ENCODE results near the gene PIWIL1. TPM values are rescaled to one million over a fixed set of nuclear protein-coding genes. Genes with fewer than 3 reads are reported as not detected.

PIWIL1 gene
- polyA plus RNA-seq, 12 donors, result 0.04 to 0.23 (median 0.14) TPM; not detected in 5

DNA sequence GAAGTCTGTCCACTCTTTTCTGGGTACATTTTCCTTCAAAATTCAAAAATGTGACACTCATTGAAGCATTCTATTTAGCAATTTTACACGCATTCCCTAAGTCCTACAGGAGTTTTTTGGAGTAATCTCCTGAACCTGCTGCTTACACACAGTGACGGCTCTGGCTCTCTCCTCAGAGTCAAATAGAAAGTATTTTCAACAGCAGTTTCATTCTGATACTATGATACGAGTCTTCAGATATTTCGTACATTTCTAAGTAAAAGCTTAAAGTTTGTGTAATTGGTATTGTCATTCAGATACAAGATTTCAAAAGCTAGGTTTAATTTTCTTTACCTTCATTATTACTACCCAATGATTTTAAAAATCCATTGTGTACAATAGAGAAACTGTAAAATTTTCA lies 36.4 kb downstream of the PIWIL1 start:
- no peak for DNase-seq

DNA sequence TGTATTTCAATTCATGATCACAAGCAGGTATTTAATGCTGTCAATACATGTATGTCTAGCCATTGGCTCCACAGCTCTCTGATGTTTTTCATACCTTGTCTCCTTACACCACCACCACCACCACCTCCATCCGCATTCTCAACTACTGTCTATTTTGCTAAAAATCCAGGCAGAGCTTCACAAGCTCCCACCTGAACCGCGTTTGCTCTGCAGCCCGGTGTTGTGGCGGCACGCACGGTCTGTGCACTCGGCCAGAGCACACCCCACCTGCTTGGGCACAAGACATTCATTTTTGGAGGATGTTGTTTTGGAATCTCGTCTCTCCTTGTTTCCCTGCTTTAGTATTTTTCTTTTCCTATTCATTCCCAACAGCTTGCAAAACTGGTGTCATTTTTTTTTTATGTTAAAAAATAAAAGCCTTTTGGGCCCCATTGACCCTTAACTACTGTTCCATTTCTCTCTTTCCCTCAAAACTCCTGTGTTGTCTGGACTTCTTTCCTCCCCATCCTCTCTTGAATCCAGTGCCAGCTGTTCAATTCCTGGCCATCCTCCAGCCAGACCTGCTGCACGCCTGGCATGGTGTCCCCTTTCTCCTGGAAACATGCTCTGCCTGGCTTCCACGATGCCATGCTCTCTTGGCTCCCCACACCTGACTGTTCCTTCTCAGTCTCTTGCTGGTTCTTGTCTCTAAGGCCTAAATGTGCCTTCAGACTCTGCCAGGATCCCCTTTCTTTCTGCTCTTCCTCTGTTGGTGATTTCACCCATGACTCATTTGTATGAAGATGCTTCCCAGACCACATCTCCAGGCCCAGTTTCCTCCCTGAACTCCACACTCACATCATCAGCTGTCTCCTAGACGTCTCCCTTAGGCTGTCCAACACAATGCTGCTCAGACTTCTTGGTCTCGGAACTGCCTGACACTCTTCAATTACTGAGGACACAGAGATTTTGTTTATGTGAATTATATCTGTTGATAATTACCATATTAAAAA lies 37.9 kb downstream of the PIWIL1 start:
- DNase-seq, result no peak

DNA sequence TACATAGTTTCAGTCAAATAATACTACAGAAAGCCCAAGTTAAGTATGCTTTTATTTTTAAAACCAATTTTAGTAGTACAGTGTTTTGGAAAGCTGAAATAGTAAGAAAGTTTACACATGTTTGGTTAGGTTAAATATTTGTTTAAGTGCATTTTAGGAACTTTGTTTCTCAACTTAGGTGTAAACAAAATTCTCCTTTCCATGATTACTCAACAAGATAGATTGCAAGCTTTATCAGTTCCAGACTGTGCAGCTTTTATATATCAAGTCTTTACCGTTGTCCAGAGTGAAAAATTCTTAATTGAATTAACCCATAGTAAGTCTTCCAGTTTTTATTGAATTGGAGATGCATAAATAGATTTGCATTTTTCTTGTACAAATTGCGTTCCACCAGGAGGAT lies 45.1 kb downstream of the PIWIL1 start:
- no peak for DNase-seq

DNA sequence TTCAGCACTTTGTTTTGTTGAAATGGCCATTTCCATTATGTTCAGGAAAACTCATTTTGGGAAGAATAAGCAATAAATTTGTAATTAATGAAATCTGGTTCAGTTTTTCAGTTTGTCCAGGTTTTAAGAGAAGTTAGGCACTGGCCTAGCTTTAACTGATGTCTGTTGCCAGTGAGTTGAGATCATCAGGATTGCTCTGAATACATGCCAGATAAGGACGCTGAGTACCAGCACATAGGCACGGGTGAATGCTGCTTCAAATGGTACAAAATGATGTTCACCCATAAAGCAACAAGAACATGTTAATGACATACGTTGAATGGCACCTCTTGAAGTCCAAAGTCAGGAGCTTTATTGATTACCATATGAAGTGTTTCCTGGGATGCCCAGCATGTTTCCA lies 46.5 kb downstream of the PIWIL1 start:
- DNase-seq, result no peak

DNA sequence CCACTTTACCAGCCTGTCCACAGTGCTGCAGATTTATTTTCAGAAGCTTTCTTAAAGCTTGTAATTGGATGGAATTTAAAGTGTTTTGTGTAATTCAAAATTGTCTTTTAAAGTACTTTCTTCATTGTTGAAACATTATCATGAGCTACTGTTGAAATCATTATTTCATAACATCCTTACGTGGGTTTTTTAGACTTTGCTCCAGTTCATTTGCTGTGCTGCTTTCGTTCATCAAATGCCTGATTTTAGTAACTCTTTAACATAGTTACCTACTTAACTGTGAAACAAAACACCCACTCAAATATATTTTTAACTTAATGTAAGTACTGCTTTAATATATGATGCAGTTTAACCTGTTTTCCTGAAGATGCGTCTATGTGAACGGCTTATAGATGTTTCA lies 47.5 kb downstream of the PIWIL1 start:
- no peak for DNase-seq

DNA sequence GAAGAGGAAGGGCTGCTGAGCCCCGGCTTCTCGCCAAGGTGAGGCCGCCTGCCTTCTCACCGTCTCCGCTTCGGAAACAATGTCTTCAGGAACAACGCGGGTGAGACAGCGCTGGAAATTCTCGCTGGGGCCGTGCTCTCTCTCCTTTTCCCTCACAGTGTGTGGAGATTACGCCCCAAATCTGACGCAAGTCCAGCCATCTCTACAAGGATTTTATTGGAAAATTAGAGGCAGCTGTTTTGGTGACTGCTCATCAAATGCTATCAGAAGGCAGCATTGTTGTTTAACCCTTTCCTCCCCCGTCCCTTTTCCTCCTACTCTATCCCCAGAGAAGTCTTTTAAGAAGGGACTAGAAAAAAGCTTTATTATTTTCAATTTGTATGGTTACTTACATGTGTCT lies 53.5 kb downstream of the PIWIL1 start:
- DNase-seq, result no peak

DNA sequence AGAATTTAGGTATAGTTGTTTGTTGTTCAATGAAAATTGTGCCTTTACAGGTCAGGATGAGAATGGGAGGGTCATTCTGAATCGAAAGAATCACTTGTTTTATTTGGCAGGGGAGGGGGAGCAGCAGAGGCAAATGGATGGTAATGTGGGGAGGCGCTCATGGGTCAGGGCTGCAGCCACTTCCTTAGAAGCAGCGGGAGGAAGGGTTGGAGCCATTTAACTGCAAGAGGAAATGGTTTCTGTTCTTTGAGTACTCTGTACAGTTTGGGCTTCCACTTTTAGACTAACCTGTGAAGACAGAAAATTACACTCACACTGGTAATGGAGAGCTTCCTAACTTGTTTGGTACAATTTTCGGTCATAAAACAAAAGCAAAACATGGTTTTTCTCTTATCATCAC lies 57.2 kb downstream of the PIWIL1 start:
- DNase-seq, result no peak

DNA sequence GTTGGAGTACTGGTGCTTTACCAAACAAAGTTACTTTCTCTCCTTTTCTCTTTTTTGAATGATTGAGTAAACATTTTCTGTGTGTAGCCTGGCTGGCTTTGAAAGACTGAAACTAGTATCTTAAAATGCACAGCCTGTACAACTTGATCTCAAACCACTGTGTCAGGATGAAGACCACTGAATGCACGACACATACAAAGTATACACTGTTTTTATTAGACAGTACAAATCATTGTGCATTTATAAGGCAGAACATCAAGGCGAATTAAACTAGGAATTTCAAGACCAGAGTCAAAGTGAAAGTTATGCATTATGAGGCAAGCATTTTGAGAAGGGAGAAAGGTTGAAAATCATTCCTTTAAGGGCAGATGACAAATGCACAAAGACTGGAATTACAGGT lies 59.0 kb downstream of the PIWIL1 start:
- no peak for DNase-seq

DNA sequence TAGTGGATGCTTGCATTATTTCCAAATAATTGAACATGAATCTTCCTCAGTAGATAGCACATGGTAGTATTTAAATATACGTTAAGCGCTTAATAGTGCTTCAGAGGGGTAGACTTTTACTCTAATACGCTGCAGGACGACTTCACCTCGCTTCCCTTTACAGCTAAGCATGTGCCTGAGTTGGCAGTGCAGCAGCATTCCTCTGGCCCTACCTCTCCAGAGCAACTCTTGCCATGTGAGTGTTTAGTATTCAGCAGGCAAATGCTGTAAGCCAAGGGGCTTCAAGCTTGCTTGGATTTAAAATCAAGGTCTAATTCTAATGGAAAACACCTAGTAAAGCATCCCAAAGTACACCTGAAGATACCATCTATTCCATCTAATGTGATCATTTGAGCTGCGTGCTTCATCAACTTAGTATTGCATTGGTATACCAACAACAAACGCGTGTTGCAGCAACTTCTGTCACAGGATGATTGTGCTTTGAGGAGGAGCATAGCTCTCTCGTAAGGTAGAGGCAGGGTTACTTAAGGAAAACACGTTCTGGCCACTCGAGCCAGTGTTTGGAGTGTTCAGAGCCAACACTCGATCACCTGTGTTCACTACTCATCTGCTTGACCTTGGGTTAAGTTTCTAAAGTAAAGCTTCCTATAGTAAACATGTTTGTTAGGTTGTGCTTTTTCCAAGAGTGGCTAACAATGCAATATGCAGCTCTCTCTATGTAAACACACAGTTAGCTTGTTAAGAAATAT lies 60.6 kb downstream of the PIWIL1 start:
- no peak for DNase-seq

DNA sequence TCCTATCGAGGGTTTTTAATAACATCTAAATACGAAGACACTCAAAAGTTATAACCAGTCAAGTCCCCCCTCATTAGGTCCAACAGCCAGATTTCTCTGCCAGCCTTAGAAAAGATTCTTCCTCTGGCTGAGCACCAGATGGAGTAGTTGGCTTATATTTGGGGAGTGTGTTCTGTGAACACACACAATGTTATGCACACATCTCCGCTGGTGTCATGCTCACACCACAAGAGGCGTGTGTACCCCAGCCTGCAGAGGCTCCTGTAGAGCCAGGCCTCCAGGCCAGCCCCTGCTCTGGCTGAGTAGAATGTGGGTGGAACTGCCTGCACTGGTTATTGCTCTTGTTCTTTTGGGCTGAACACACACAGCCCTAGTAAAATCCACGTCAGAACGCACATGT lies 64.0 kb downstream of the PIWIL1 start:
- peak; percentile 7 for DNase-seq

DNA sequence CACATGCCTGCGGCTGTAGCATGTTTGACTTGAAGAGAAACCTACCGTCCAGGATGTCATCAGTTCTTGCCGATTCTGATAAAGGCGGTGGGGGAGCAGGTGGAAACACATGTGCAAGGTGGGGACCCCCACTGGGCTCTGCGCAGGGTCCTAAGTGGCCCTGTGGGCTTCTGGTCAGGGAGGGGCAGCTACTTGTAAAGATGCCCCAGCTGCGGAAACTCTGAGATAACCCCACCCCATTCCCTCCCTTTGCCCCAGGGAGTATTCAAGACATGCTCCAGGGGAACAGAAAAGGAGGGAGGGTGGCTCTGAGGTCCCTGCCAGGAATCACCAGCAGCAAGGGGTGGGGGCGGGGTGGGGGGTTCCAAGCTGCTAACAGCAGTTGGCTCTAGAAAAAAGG lies 67.6 kb downstream of the PIWIL1 start:
- no peak for DNase-seq

DNA sequence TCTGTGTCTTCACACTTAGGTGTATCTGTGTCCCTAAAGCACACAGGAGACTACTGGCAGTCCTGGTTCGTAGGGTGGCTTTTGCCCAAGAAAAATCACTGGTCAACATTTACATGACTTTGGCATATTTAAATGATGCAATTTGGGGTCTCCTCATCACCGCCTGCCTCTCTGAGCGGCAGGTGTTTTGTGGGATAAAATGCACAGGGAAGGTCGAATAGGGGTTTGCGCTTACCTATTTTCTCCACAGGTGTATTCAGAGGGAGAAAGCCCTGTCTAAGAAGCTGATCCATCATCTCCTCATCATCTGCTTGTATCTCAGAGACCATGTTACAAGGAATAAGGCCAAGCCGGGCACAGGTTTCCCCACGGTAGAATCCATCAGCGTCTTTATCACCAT lies 74.7 kb downstream of the PIWIL1 start:
- DNase-seq, result no peak

DNA sequence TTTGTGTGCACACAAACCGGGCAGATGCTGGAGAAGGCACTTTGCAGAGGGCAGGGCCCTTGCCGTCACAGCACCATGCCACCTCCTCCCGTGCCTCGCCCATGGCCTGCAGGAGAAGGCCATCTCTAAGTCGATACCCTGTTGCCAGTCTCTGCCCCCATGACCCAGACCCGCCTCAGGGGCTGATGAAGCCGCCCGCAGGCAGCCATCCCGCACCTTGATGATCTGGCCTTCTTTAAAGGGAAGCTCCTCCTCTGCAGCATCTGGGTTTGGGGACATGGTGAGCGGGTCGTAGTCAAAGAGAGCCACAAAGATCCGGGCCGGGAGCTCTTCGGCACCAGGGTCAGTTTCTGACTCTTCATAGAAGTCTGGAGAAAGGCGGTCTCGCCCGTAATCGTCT lies 76.2 kb downstream of the PIWIL1 start:
- no peak for DNase-seq

DNA sequence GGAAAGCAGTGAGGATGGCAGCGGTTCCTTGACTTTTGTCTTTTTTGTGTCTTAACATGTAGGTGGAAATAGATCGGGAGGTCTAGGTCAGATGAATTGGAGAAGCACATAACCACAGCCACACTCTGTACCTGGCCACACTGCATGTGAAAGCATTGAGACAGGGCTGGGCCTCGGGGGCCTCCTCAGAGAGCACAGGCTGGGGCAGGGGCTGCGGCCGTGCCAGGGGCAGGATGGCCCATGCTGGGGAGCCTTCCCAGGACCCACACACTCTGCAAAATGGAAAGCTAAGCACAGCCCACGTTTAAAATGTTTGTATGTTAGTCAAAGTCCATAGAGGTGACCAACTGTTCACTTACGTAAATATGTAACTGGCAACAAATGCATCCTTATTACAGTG lies 76.7 kb downstream of the PIWIL1 start:
- DNase-seq, result no peak

DNA sequence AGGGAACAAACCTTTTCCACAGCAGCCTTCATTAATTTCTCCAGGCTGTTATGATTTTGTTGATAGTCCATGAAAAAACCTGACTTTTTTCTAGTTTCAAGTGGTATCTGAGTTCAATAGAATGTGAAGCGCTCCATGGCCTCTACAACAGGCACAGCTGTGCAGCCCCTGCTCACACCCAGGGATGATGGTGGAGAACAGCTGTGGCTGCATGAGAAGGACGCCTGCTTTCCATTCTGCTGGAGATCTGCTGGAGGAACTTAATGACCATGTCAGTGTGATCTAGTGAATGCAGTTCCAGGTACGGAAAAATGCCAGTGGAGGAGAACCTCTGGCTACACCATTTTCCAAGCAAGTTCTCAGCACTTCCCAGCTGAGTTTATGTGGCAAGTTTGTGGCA lies 80.6 kb downstream of the PIWIL1 start:
- peak; percentile 3 for DNase-seq

DNA sequence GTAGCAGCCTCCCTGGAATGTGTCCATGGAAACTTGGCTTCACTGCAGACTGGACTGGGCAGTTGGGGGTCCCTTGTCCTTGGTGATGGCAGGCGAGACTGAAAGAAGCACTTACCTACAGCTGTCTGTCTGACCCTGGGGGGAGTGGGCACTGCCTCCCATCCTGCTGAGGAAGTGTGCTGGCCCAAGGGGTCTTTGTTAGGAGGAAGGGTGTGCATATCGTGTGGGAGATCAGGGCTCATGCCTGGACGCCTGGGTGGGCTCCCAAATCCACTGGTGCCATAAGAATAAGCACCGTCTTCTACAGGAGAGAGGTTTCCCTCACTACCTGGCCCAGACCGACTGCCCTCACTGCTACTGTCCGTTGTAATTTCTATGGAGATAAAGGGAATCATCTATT lies 81.4 kb downstream of the PIWIL1 start:
- DNase-seq, result no peak

DNA sequence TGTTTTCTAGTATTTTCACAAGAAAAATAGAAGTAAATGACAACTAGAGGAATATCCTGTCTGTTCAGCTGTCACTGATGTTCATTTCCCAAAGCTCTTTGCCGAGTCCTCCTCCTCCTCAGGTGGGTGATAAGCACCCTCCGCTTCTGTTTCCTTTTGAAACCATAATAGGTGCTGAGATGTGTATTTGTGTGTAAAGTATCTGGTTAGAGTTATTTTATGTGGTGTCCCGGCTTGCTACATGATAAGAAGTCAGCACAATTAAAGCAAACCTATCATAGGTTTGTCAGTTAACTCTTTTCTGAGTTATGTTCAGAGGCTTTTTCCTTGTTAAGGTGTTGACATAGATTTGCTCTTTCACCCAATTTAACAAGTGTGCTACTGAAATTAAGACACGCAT lies 82.4 kb downstream of the PIWIL1 start:
- DNase-seq, result no peak

DNA sequence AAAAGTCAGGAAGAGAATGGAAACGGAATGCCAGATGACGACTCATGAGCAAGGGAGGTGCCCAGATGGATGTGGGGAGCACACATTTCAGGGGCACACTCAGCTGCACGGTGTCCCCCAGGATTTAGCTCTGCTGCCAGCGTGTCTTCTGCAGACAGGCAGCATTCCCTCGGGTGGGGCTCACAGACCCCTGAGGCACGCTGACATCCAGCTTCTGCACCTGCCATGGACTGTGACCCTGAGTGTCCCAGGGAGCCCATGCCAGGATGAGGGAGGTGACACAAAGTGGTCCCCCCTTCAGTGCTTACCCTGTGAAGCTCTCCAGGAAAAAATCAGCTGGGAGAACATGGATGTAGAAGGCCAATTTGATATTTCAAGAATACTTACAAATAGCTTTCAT lies 84.2 kb downstream of the PIWIL1 start:
- DNase-seq, result no peak

Other genes with a start within 250 kb of the PIWIL1 start
- gene FZD10, start 175.4 kb upstream of the PIWIL1 start, polyA plus RNA-seq (ENCODE audit: insufficient read length in 12 of 12), result 10 to 100 TPM in 9 of 12 donors, 1 to 10 TPM in 2, not detected in 1; 4.2 to 27.4 (median 16.7) TPM

Measured in muscle of arm (tissue), 12 donors.